Activated T-cell treated with anti-CD3 and anti-CD28 coated beads for 4 hours (primary cell): Measurements from ENCODE around the gene PEPD.

Experiments
- DNase-seq: peaks from one replicate; pipeline ENCODE4 v3.0.0-alpha.2; 2020

The PEPD gene

DNA sequence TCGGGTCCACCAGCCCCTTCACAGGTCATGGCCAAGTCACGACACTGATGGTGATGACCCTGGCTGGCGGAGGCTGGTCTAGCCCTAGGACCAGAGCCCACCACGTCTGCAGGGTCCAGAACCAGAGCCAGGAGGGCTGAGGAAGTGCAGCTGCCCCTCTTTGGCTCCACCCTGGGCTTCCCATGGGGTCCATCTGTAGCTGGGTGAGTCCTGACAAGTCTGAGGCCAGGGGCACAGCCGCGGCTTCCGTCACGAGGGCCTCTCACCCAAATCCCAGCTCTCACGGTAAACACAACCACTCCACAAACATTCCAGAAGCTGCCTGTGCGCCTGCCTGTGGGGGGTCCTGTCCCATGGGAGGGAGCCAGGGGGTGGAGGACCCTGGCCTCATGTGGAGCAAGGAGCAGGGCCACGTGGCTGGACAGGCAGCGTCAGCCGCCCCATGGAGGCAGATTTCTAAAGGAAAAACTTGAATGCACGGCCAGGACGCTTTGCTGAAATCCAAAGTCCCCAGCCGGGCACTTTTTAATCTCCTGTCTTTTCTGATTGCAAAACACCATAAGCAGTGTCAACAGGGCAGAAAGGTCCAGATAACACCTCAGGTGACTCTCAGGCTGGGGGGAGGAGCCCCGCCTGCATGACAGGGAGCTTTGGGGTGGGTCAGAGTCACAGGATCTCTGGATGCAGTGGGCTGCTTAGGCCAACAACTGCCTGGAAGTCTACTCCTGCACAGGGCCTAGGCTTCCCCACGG, 118.2 kb downstream of the PEPD start:
- no peak for DNase-seq

DNA sequence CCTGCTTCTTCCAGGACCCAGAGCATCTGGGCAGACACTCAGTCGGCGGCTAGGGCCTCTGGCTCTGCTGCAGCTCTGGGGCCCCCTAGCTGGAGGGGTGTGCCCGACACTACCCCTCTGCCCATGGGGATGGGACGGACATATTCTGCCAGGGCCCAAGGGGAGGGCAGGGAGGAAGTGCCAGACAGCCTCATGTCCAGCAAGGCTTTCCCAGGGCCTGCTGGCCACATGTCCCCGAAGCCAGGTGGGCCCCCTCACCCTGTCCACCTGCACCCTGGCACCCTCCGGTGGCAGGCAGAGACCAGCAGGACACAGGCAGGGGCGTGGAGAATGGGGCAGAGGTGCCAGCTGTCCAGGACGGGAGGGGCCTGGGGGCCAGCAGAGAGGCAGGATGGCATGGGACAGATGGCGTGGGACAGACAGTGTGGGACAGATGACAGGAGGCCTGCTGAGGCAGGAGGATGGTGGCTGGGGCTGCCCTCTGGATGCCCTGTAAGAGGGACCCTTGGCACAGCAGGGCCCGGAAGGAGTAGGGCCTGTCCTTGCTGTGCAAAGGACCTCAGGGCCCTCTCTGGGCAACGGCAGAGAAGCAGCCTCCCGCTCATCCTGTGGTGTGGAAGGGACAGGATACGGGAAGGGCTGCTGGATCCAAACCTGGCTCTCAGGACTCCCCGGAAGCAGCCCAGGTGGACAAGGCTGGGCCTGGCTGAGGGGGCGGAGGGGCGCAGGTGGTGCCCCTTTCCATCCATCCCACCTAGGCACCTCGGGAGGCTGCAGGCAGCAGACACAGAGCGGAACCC, 119.0 kb downstream of the PEPD start:
- no peak for DNase-seq

GRCh38 chr19:33401683-33402420, 119.7 kb downstream of the PEPD start:
- no peak for DNase-seq

GRCh38 chr19:33400856-33401682, 120.5 kb downstream of the PEPD start:
- no peak for DNase-seq

DNA sequence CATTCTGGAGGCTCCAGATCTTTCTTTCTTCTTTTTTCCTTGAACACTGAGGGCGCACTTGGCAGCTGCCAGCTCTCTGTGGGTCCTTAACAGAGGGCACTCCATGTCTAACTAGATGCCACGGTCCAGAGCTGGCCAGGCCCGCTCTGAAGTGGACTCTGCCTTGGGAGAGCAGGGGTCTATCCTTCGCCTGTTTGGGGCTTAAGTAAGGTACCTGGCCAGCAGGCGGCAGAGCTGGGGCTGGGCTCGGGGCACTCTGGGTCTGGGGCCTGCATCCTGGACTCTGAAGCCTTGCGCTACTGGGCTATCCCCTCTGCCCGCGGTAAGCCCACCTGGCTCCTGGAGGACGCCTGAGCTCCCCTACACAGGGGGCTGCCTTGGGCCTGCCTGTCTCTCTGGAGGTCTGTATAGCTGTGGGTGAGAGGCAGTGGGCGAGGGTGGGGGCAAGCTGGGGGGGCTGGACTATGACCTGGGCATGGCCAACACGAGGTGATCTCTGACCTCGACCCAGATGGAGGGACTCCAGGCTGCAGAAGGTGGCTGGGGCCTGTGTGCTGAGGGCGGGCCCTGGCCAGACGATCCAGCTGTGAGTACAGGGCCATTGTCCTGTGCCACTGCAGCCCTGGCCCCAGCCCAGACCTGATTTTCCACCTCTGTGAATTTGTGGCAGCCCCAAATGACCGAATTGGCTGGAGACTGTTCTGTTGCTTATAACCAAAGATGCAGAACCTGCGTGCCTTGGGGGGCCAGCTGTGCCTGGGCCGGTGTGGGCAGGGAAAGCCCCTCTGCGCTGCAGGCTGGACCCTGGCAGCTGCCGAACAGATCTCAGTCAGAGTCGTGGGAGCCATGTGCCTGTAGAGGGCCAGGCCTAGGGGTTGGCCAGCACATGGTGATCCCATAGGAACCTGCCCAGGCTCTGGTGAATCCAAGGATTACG, 121.6 kb downstream of the PEPD start:
- DNase-seq: no peak

- DNase-seq: no peak
These were observed 122.4 kb downstream of the PEPD start for GRCh38 chr19:33399081-33399744.

- DNase-seq: no peak
These were observed 123.1 kb downstream of the PEPD start for GRCh38 chr19:33398361-33399060.

GRCh38 chr19:33397536-33398360, 123.8 kb downstream of the PEPD start:
- DNase-seq: no peak

DNA sequence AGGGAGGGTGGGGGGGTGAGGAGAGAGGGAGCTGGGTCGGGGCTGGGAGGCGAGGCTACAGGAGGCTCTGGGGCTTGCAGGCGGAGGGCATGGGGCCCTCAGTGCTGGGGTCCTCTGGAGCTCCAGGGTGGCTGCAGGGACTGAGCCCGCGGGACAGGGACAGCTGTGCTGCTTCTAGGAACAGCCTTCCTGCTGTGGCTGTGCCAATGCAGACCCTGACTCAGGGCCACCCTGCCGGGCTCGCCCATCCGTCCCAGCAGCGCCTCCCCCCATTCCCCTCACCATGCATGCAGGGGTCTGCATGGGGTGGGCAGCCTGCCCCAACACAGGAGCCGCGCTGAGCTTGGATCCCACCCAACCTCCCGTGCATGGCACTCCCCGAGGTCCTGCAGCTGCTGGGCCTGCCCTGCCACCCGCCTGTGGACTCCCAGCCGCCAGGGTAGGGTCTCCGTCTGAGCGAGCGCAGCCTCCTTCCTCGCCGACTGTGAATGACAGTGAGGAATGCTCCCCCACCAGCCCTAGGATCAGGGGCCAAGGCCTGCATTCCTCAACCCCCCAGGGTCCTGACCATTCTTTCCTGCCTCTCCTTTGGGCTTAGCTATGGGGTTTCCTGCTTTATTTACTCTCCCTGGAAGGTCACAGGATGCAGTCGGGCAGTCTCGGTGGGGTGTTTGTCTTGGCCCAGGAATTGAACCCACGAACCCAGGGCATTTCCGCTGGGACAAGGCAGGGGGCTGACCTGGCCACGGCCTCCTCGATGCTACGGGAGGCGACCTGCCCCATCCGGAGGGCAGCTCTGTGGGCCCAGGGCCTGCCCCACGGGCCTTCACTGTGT, 124.7 kb downstream of the PEPD start:
- DNase-seq: no peak

DNA sequence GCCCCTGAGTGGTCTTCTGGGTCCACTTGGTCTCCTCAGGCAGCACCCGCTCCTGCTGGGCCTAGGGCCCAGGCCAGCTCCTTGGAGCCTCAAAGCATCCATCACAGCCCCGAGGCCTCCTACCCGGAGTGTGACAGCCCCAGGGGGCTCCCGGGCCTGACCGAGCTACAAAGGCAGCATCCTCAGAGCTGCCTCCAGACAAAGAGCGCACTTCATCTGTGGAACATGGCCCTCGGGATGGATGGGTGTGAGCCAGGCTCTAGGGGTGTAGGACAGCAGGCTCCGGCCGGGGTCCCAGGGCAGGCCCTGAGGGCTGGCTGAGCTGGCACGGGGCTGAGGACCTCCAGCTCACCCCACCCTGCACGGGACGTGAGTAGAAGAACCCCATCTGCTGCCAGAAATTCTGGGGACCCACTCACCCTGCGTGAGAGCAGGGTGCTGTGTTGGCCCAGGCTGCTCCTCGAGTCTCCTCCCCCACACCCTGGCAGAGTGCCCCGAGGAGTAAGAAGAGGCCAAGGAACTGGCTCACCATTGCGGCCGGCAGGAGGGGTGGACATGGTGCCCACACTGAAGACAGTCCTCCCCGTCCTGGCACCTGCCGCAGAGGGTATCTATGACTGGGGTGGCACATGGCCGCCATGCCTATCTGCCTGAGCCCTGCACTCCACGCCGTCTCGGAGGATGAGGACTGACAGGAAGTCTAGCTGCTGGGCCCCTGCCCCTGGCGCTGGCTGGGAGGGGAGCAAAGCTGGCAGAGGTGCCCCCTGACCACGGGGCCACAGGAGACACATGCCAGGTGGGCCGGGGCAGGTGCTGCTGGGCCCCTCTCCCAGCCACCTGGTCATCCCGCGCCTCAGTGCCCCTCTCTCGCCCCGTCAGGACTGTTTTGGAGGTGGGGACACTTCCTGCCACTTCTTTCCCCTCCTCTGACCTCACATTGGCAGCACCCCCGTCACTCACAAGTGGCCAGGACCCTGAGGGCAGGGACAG, 125.7 kb downstream of the PEPD start:
- no peak for DNase-seq

GRCh38 chr19:33394723-33395560, 126.6 kb downstream of the PEPD start:
- no peak for DNase-seq

DNA sequence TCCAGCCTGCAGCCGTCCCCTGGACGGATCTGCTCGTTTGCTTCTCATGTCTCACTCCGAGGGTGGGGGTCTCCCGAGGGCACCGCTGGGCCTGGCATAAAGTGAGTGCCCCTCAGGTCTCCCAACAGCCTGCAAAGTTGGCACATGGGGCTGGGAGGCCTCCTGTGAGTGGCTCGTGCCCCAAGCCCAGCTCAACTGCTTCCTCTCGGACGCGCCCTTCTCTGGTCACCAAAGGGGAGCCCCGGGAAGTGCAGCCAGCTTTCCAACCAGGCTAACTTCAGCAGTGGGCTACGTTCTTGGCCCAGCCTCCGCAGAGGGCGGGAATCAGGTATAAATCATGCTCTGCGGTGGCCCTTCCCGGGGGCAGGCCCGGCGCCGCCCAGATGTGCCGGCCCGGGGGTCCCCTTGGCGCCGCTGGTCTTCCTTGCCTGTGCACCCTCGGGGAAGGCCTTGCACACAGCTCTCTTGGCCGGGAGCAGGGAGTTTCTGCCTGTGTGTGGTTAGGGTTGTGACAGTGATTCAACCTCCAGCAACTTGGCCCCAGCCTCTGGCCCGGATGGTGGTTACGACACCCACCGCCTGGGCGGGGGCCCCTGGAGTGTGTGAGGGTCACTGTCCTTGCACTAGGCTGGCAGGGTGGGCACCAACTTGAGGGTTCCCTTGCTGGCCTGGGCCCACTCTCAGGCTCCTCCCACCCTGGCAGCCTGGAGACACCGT, 127.4 kb downstream of the PEPD start:
- DNase-seq: no peak

- no peak for DNase-seq
These were observed 128.1 kb downstream of the PEPD start for GRCh38 chr19:33393286-33394005.
